ENCODE data around the gene EXOC4.

DNA sequence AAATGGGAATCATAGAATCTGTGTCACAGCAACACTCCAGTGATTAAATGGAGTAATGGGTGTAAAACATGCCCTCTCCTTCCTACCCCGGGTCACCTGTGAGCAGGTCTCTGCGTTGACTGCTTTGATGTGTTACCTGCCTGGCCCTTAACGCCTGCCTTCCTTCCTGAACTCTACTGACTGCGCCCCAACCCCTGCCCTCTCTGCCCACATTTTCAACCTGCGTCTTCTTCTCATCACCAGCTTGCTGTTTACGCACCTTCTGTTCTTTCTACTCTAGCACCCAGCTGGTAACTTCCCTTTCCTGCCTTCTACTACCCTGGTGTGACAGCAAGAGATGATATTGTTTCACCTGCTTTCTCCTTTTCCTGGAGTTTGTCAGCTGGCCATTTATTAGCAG is 571.3 kb downstream of the EXOC4 start:
- TF ChIP-seq, protein P1, sequence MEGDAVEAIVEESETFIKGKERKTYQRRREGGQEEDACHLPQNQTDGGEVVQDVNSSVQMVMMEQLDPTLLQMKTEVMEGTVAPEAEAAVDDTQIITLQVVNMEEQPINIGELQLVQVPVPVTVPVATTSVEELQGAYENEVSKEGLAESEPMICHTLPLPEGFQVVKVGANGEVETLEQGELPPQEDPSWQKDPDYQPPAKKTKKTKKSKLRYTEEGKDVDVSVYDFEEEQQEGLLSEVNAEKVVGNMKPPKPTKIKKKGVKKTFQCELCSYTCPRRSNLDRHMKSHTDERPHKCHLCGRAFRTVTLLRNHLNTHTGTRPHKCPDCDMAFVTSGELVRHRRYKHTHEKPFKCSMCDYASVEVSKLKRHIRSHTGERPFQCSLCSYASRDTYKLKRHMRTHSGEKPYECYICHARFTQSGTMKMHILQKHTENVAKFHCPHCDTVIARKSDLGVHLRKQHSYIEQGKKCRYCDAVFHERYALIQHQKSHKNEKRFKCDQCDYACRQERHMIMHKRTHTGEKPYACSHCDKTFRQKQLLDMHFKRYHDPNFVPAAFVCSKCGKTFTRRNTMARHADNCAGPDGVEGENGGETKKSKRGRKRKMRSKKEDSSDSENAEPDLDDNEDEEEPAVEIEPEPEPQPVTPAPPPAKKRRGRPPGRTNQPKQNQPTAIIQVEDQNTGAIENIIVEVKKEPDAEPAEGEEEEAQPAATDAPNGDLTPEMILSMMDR (IDR thresholded peaks at IDR 0.05; ENCODE audit: low read depth, low read length, poor library complexity, severe bottlenecking), result no peak
- TF ChIP-seq EZH2phosphoT487 (IDR thresholded peaks at IDR 0.05; ENCODE audit: borderline replicate concordance, low read length), result no peak

Data from DOHH2 (cell line).